HFF-Myc (cell line): ENCODE results near the gene PRXL2B.

Source experiments
- DNase-seq: peaks from one replicate; pipeline ENCODE4 v3.0.0-alpha.2; 2011; ENCODE audit warnings: low read depth; ENCODE audit errors: extremely low read depth
- H3K4me3 ChIP-seq: replicated peaks from 2 replicates; pipeline ENCODE4 v1.5.1; 2011; ENCODE audit warnings: low read depth, mild to moderate bottlenecking, control low read depth, low read length
- TF ChIP-seq, protein P1 (sequence below): IDR thresholded peaks from 2 replicates; pipeline ENCODE4 v1.5.1; 2012; ENCODE audit warnings: mild to moderate bottlenecking, low read depth, low read length, control low read depth; ENCODE audit errors: missing control alignments

PRXL2B gene

DNA sequence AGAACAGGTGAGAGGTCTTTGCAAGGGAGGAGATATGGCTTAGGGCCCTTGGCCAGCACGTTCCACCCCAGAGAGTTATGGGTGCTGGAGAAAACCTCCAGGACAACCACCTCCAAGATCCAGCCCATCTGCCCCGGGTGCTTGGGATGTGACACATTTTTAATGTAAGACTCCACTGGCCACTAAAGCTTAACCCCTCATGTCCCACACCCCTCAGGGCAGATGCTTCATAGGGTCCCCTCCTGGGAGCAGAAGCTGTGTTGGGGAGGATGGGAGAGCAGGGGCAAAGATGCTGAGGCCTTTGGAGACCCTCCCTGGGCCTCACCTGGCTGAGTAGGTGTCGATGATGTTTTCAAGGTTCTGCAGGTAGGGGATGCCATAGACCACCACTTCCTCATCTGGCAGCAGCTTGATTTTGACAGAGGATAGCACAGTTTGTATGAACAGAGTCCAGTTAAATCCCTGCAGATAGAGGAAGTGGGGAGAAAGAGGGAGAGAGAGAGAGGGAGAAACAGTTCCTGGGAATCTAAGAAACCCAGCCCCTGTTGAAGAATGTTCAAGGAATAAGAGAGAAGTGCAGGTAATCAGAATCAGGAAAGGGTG lies 11.9 kb downstream of the PRXL2B start:
- TF ChIP-seq, protein P1, sequence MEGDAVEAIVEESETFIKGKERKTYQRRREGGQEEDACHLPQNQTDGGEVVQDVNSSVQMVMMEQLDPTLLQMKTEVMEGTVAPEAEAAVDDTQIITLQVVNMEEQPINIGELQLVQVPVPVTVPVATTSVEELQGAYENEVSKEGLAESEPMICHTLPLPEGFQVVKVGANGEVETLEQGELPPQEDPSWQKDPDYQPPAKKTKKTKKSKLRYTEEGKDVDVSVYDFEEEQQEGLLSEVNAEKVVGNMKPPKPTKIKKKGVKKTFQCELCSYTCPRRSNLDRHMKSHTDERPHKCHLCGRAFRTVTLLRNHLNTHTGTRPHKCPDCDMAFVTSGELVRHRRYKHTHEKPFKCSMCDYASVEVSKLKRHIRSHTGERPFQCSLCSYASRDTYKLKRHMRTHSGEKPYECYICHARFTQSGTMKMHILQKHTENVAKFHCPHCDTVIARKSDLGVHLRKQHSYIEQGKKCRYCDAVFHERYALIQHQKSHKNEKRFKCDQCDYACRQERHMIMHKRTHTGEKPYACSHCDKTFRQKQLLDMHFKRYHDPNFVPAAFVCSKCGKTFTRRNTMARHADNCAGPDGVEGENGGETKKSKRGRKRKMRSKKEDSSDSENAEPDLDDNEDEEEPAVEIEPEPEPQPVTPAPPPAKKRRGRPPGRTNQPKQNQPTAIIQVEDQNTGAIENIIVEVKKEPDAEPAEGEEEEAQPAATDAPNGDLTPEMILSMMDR: no peak
- no peak for DNase-seq
- H3K4me3 ChIP-seq: no peak overlapping the region

DNA sequence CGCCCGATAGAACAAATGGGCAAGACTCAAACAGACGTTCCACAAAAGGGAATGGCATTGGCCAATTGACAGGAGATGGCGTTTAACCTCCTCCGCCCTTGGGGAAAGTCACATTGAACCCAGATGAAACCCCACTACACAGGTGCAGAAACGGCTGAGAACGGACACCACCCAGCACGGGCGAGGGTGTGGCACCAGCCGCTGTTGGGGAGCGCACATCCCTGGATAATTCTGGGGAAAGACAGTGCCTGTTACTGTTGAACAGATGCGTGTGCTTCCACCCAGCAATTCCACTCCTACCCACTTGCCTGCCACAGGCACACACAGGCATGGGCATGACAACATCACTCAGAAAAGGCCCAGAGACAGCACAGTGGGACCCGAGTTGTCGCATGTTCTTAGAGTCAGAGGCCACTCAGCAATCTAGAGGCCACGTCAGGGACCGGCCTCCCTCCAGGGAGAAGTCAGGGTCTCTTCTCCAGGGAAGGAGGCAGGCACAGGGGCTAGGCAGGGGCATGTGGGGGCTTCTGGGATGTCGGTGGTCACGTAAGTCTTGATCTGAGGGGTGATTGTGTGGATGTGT lies 15.2 kb downstream of the PRXL2B start:
- TF ChIP-seq, protein P1: no peak
- no peak for DNase-seq

DNA sequence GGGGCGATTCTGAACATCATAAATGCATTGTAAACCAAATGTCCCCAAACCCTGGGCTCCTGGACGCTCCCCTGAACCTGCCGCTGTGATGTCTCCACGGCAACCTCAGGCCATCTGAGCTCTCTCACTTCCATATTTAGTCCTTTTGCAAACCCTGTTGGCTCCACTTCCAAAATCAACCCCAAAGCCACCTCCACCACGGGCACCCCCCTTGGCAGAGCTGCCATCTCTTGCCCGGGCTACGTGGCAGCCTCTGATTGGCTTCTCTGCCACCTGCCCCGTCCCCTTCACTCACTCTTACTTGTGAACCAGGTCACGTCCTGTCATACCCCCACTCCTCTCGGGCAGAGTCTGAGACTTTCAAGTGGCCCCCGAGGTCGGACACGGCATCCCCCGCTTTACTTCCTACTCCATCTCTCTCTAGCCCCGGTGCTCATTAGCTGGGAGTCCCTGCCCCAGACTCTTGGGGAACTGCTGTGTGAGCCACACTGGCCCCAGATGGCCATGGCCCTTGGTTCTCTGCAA lies 15.8 kb downstream of the PRXL2B start:
- TF ChIP-seq, protein P1: no peak

More for the DNA sequence above, 15.2 kb downstream of the PRXL2B start:
- no peak overlapping the region for H3K4me3 ChIP-seq

DNA sequence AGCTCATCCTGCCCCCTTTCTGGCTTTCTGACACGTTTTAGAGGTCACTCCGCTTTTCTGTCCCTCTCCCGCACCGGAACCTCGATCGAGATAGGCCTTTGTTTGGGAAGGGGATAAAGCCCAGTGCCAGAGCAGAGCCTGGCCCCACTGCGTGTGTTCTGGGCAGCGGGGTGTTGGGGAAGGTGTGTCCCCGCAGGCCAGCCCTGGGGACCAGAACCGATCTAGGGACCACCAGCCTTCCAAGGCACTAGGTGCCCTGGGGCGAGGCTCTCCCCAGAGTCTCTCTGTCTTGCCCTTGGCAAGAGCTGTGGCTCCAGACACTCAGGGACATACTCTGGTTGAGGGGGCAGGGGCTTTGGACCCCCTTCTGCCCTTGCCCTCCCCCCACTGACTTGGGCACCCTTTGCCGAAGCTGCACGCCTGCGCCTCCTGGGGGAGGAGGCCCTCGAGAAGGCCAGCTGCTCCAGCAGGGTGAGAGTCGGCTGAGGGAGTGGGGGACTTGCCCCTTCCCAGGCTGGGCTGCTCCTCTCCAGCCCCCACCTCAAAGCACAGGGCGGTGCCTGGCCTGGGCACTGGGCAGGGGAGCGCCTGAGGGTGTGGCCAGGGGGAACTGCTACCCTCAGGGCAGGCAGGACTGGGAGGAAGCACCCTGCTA lies 16.4 kb downstream of the PRXL2B start:
- TF ChIP-seq, protein P1: no peak
- no peak for DNase-seq
- H3K4me3 ChIP-seq: no peak overlapping the region

More for the DNA sequence above, 15.8 kb downstream of the PRXL2B start:
- H3K4me3 ChIP-seq: no peak overlapping the region
- DNase-seq: no peak

DNA sequence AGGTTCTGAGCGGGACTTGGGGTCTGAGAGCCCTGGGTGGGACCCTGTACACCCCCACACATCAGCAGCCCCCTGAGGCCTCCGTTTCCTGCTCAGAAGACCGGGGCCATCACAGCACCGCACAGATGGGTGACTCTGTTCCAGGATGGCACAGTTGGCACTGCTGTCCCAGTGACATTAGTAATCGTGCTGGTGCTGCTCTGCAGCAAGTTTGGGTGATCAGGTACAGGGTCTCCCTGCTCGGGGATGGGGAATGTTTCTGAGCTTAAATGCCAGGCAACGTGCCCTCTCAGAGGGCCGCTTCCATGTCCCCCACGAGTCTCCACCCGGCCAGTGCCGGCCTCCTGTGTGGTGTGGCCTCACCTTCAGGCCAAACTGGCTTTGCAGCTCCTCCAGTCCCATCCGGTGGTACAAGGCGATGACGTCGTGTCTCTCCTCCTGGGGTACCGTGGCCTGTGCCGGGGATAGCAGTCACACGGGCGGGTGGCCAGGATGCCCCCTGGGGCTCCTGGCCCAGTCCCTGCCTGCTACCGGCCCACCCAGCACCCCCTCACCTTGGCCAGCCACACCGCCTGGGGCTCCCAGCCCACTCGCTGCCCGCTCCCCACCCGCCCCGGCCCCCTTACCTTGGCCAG lies 17.1 kb downstream of the PRXL2B start:
- no peak for DNase-seq
- no peak overlapping the region for H3K4me3 ChIP-seq
- TF ChIP-seq, protein P1: no peak

DNA sequence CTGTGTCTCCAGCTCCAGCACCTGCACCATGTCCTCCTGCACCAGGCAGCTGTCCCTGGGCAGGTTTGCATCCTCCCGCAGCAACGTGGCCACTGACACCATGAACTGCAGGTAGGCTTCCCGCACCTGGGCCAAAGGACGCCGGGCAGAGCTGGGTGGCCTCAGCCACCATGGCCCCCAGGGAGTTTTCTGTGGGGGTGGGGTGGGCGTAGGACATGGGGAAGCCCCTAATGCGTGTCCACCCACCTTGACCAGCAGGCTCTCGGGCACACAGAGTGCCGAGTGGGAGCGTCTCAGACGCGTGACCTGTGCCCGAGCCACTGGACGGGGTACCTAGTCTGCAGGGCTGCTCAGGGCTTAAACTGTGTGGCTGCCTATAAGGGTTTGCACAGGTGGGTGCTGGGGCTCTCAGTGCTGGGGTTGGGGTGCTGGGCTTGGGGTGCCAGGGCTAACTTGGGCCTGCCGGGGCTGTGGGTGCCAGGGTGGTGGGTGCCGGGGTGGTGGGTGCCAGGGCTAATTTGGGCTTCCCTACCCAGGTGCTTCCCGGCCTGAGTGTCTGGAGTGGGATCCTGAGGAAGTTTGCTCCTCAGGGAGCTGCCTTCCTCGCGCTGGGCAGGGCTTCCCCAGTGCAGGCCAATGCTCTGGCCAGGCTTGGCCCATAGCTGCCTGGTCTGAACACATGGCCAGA lies 17.7 kb downstream of the PRXL2B start:
- no peak overlapping the region for H3K4me3 ChIP-seq
- no peak for DNase-seq
- TF ChIP-seq, protein P1: no peak
